Left lung (tissue), 10 donors: ENCODE results near the gene SPNS2. TPM values are rescaled to one million over a fixed set of nuclear protein-coding genes. Genes with fewer than 3 reads are reported as not detected.
A peak's percentile ranks its signal among the peaks of the same experiment; 100 is the strongest.

ENCODE experiments used
- ATAC-seq: fragments of 200-7000 bp; cut with Tn5 transposase; one replicate; pipeline ENCODE4 v1.9.1; 2020; ENCODE audit warnings: moderate library complexity
- DNase-seq, 4 donors: peaks; one replicate each; pipeline ENCODE4 v3.0.0-alpha.2; 2013 to 2020
- H3K27ac ChIP-seq, 2 donors: fragments of 200-600 bp; sonication (generic) in 1 of 2; one replicate each; pipeline versions ENCODE4 v1.5.0 to v1.8.0; 2020 to 2021
- H3K27me3 ChIP-seq, 2 donors: fragments of 200-600 bp; sonication (generic) in 1 of 2; one replicate each; pipeline versions ENCODE4 v1.5.0 to v1.8.0; 2020 to 2021
- H3K36me3 ChIP-seq, 2 donors: fragments of 200-600 bp; sonication (generic) in 1 of 2; one replicate each; pipeline versions ENCODE4 v1.5.0 to v1.8.0; 2020 to 2021
- H3K4me1 ChIP-seq, 2 donors: fragments of 200-600 bp; one replicate each; pipeline ENCODE4 v1.8.0; 2021
- H3K4me3 ChIP-seq, 2 donors: fragments of 200-600 bp; sonication (generic) in 1 of 2; one replicate each; pipeline versions ENCODE4 v1.5.0 to v1.8.0; 2020 to 2021; ENCODE audit warnings: mild to moderate bottlenecking in 1 of 2
- H3K9me3 ChIP-seq, 2 donors: fragments of 200-600 bp; sonication (generic) in 1 of 2; one replicate each; pipeline versions ENCODE4 v1.5.0 to v1.8.0; 2020 to 2021
- intact Hi-C, 2 donors: fragments of 100-400 bp; cut with DNase I; formaldehyde crosslinking; loops; one replicate each; pipeline versions ENCODE4 v1.11.2 to v1.14.2; 2022
- polyA plus RNA-seq, 6 donors: library from polyadenylated mRNA; unstranded; fragments of 120-200 nt; gene quantifications; one replicate each; pipeline ENCODE4 v1.2.1, GENCODE V29; 2013; ENCODE audit not compliant: insufficient read length in 6 of 6
- total RNA-seq, 2 donors: library from RNA; stranded (reverse); fragmentation: NEBNext Ultra II Directional; extraction: Animal tissue kit (Norgen Biotek cat#: 25700); gene quantifications; one replicate each; pipeline ENCODE4 v1.2.1, GENCODE V29; 2021
- TF ChIP-seq, protein P1 (sequence below), 2 donors: fragments of 200-600 bp; sonication (generic) in 1 of 2; IDR thresholded peaks; one replicate each; pipeline versions ENCODE4 v1.5.0 to v1.8.0; 2021; ENCODE audit warnings: antibody characterized with exemption in 2 of 2
- donor health status: DM: no; HTN: yes; CAD: no.
- donor health status: DM: no; HTN: no; CAD: no.

The SPNS2 gene
- total and polyA plus RNA-seq, 8 donors = 19.6 to 52.4 (median 24.3) TPM

DNA sequence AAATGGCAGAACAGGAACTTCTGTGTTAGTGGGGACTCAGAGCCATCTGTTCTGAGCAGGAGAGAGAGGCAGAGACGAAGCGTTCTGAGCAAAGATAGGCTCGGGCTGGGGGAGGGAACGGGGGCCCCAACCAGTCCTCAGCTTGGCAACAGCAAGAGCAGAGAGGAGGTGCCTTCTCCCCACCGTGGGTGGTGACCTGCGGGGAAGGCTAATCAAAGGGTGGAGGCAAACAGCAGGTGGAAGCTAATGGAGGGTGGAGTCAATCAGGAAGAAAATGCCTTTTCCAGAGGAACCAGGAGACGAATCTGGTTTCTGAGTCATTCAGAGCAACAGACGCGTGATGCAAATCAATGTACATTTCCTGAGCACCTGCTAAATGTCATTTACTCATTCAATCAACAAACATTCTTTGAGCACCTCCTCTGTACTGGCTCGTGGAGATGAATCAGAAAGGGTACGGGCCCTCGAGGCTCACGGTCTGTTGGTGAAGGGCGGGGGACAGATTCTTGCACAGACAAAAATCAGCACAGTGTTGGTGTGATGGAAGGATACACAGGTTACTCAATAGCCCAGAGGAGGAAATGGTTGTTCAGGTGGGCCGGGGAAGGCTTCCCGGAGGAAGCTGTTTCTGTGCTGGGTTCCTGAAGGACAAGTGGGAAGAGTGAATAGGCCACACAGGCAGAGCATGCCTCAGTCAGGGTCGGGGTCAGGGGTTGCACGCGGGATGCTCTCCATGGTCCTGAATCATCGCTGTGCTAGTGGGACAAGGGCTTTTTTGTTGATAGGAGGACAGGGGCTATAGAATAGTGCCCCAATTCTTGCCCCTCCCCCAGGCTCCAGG, 5.7 kb upstream of the SPNS2 start:
- Histone ChIP-seq H3K27ac (no peak overlapping the region), H3K4me1 (peaks cover 5 to 18% of the 10 kb centered on the region in 2 donors), H3K4me3 (no peak overlapping the region), H3K36me3 (no peaks in the 10 kb centered on the region), H3K9me3 (no peaks in the 10 kb centered on the region), H3K27me3 (peaks cover 0 to 3% of the 10 kb centered on the region in 2 donors)
- intact Hi-C loops = no loop called here
- TF ChIP-seq, protein P1, sequence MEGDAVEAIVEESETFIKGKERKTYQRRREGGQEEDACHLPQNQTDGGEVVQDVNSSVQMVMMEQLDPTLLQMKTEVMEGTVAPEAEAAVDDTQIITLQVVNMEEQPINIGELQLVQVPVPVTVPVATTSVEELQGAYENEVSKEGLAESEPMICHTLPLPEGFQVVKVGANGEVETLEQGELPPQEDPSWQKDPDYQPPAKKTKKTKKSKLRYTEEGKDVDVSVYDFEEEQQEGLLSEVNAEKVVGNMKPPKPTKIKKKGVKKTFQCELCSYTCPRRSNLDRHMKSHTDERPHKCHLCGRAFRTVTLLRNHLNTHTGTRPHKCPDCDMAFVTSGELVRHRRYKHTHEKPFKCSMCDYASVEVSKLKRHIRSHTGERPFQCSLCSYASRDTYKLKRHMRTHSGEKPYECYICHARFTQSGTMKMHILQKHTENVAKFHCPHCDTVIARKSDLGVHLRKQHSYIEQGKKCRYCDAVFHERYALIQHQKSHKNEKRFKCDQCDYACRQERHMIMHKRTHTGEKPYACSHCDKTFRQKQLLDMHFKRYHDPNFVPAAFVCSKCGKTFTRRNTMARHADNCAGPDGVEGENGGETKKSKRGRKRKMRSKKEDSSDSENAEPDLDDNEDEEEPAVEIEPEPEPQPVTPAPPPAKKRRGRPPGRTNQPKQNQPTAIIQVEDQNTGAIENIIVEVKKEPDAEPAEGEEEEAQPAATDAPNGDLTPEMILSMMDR (IDR thresholded peaks at IDR 0.05) = no peak
- ATAC-seq (peak; percentile 23), DNase-seq (peak in 1 of 4 donors; percentile 68)

DNA sequence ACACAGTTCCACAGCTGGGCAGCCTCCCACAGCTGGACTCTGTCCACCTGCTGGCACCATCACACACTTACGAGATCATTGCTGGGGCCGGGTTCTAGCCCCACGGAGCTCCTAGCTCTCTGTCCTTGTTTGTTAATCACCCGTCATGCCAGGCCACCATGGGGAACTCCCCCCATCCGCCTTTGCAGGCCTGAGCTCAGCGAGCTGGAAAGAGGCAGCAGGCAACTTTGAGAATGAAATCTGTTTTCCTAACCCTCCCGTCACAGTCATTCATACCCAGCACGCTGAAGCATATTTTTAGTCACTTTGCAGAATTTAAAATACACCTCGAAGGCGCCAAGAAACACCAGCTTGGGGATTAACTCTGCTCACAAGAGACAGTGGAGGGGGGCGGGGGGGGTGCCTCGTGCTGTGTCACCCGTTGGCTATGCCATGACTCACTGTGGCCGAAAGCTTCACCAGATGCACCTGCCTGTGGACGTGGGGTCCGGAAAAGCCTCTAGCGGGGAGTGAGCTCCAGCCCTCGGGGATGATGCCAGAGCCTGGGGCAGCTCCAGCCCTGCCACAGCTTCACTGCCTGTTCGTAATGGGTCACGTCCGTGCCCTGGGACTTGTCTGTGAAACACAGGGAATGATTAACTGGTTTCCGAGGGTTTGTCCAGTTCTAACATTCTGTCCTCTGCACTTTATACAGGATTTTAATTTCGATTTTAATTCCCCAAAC, 1.4 kb upstream of the SPNS2 start:
- TF ChIP-seq, protein P1 (IDR thresholded peaks at IDR 0.05) = no peak
- Histone ChIP-seq H3K4me1 (peaks cover 3 to 52% of the 10 kb centered on the region in 2 donors), H3K4me3 (no peak overlapping the region), H3K9me3 (no peaks in the 10 kb centered on the region), H3K27me3 (peaks cover 0 to 37% of the 10 kb centered on the region in 2 donors), H3K27ac (no peak overlapping the region), H3K36me3 (no peaks in the 10 kb centered on the region)
- intact Hi-C loops = no loop called here
- DNase-seq (no peak), ATAC-seq (no peak)

DNA sequence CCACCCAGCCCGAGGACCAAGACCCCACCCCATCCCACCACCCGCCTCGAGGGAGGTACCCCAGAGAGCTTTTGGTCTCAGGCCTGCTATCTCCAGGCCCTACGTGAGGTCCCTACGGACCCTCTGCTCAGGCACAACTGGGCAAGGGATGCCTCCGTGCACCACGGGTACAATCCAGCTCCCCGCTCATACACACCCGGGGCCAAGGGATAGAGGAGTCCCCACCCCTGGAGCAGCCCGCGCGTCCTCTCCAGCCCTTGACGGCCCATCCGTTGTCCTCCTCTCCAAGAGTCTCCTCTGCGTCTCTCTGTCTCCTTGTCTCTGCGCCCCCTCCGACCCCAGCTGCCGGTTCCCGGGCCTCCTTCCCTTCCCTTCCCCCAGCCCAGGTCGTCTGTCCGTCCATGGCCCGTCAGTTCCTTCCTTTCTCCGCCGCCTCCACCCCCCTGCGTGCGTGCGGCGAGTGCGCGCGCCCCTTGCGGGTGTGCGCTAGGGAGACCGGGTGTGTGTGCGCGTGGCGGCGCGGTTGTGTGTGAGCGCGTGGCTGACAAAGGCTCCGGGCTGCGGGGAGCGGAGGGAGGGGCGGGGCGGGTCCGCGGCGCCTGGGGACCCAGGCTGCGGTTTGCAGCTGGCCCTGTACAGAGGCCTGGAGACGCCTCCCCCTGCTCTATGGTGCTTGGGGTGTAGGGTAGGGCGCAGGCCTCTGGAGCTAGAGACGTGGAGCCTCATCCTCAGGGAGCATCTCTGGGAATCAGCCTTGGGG, 930 bp downstream of the SPNS2 start:
- DNase-seq (peak in 2 of 4 donors; percentile 48 to 86), ATAC-seq (peak; percentile 30)
- TF ChIP-seq, protein P1 (IDR thresholded peaks at IDR 0.05) = no peak
- H3K4me3 ChIP-seq = peak overlapping the region; percentile 42 to 57
- H3K36me3 ChIP-seq = no peaks in the 10 kb centered on the region
- H3K9me3 ChIP-seq = no peaks in the 10 kb centered on the region
- intact Hi-C loops = no loop called here
- peaks cover 0 to 37% of the 10 kb centered on the region in 2 donors for H3K27me3 ChIP-seq
- H3K4me1 ChIP-seq = peaks cover 3 to 68% of the 10 kb centered on the region in 2 donors
- peak overlapping the region; percentile 65 to 70 for H3K27ac ChIP-seq

- H3K4me1 ChIP-seq = peaks cover 3 to 73% of the 10 kb centered on the region in 2 donors
- intact Hi-C loops = no loop called here
- H3K36me3 ChIP-seq = no peaks in the 10 kb centered on the region
- ATAC-seq (no peak), DNase-seq (no peak)
- H3K27me3 ChIP-seq = peaks cover 0 to 37% of the 10 kb centered on the region in 2 donors
- H3K27ac ChIP-seq = peak overlapping the region; percentile 65 to 70
- H3K9me3 ChIP-seq = no peaks in the 10 kb centered on the region
- peak overlapping the region; percentile 42 to 57 for H3K4me3 ChIP-seq
- TF ChIP-seq, protein P1 (IDR thresholded peaks at IDR 0.05) = no peak
Observed at GRCh38 chr17:4500191-4500571, 1.5 kb downstream of the SPNS2 start.
